AG04450 (cell line): ENCODE data around the gene PDE4D. TPM values are rescaled to one million over a fixed set of nuclear protein-coding genes. Genes with fewer than 3 reads are reported as not detected.
"Not testable (repeated sequence)": the region's sequence is repeated elsewhere in the genome, so short reads cannot be mapped to it uniquely, and the experiment has no call there.

ENCODE experiments used
- CTCF ChIA-PET: fragments of 300-600, 350-600 bp; formaldehyde crosslinking; extraction: SDS; loops from one replicate; lab custom pipeline; 2022; ENCODE audit warnings: antibody characterized with exemption, inconsistent platforms; lab: Charles Lee
- POLR2A ChIA-PET: fragments of 350-600 bp; formaldehyde crosslinking; extraction: SDS; loops from one replicate; lab custom pipeline; 2021; ENCODE audit warnings: antibody characterized with exemption, inconsistent platforms; lab: Yijun Ruan, JAX
- DNase-seq: peaks from one replicate; pipeline ENCODE4 v3.0.0-alpha.2; 2011; ENCODE audit warnings: low read depth, low spot score
- H3K27ac ChIP-seq: one replicate; pipeline ENCODE4 v1.5.1; 2012; ENCODE audit warnings: low read depth, low read length, control low read depth
- H3K27me3 ChIP-seq: one replicate; pipeline ENCODE4 v1.6.0; 2012; ENCODE audit warnings: low read length; ENCODE audit not compliant: control insufficient read depth, insufficient read depth
- H3K4me3 ChIP-seq: 2 replicates; pipeline ENCODE4 v1.5.1; 2011; ENCODE audit warnings: mild to moderate bottlenecking, low read depth, low read length, control low read depth
- H3K9me3 ChIP-seq: 2 replicates; pipeline ENCODE4 v1.5.1; 2012; ENCODE audit warnings: low read length; ENCODE audit not compliant: control insufficient read depth, insufficient read depth
- polyA plus RNA-seq: library from polyadenylated mRNA; depleted of rRNA; stranded (reverse); fragments of >200 nt; gene quantifications from 2 replicates; pipeline ENCODE4 v1.2.3, GENCODE V29; 2011
- TF ChIP-seq, protein P1 (sequence below): IDR thresholded peaks from 2 replicates; pipeline ENCODE4 v1.5.1; 2011; ENCODE audit warnings: low read depth, low read length, control low read depth, inconsistent platforms

Gene PDE4D
- polyA plus RNA-seq, 1 experiment: 12.0 TPM

DNA sequence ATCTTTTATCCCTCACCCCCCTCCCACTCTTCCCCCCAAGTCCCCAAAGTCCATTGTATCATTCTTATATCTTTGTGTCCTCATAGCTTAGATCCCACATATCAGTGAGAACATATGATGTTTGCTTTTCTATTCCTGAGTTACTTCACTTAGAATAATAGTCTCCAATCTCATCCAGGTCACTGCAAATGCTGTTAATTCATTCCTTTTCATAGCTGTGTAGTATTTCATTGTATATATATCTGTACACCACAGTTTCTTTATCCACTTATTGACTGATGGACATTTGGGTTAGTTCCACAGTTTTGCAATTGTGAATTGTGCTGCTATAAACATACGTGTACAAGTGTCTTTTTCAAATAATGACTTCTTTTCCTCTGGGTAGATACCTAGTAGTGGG, 591.0 kb downstream of the PDE4D start:
- H3K27me3 ChIP-seq, POLR2A ChIA-PET, H3K4me3 ChIP-seq, H3K9me3 ChIP-seq, DNase-seq, CTCF ChIA-PET, H3K27ac ChIP-seq: not testable (repeated sequence)

DNA sequence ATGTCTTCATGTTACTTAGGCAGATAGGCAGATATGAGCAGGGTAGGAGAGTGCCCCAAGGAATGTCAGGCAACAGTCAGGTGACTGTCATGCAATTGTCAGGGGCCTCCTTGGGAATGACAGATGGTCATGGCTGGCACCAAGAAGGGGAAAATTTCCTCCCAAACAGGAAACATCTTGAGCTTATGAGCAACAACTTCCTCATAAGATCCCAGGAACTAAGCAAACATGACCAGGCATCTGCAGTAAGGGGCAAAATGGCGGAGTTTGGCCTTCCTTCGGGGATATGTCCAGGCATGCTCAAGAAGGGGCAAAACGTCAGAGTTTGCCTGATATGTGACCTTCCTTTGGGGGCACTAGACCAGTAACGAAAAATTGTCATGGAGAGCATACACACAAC, 591.8 kb downstream of the PDE4D start:
- POLR2A ChIA-PET: no interaction called here
- CTCF ChIA-PET: interaction anchor here (0.7 to 1.2 kb wide), 2 partner anchors 13 to 63 kb away, joined by 3 read pairs; no protein-coding TSS in a partner anchor
- H3K4me3 ChIP-seq: no peak overlapping the region
- H3K27me3 ChIP-seq: no peaks in the 10 kb centered on the region
- DNase-seq: no peak
- no peak overlapping the region for H3K27ac ChIP-seq
- H3K9me3 ChIP-seq: no peaks in the 10 kb centered on the region
- TF ChIP-seq, protein P1, sequence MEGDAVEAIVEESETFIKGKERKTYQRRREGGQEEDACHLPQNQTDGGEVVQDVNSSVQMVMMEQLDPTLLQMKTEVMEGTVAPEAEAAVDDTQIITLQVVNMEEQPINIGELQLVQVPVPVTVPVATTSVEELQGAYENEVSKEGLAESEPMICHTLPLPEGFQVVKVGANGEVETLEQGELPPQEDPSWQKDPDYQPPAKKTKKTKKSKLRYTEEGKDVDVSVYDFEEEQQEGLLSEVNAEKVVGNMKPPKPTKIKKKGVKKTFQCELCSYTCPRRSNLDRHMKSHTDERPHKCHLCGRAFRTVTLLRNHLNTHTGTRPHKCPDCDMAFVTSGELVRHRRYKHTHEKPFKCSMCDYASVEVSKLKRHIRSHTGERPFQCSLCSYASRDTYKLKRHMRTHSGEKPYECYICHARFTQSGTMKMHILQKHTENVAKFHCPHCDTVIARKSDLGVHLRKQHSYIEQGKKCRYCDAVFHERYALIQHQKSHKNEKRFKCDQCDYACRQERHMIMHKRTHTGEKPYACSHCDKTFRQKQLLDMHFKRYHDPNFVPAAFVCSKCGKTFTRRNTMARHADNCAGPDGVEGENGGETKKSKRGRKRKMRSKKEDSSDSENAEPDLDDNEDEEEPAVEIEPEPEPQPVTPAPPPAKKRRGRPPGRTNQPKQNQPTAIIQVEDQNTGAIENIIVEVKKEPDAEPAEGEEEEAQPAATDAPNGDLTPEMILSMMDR: no peak

DNA sequence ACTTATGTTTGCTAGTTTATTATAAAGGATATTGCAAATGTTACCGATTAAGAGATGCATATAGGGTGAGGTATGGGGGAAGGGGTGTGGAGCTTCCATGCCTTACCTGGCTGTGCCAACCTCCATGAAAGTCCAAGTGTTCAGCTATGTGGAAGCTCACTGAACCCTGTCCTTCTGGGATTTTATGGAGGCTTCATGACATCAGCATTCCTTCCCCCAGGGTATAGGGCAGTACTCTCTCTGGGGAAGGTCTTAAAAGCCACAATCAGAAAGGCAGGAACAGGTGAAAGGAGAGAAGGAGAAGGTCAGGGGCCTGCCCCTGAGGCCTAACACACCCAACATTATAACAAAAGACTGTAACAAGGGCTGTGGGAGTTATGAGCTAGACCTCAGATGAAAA, 592.6 kb downstream of the PDE4D start:
- TF ChIP-seq, protein P1: no peak
- H3K27ac ChIP-seq: no peak overlapping the region
- H3K27me3 ChIP-seq: no peaks in the 10 kb centered on the region
- ChIA-PET POLR2A (no interaction called here), CTCF (interaction anchor here (0.6 to 1.2 kb wide), 2 partner anchors 9 to 13 kb away, joined by 3 read pairs; no protein-coding TSS in a partner anchor)
- H3K9me3 ChIP-seq: no peaks in the 10 kb centered on the region
- H3K4me3 ChIP-seq: no peak overlapping the region
- DNase-seq: no peak

DNA sequence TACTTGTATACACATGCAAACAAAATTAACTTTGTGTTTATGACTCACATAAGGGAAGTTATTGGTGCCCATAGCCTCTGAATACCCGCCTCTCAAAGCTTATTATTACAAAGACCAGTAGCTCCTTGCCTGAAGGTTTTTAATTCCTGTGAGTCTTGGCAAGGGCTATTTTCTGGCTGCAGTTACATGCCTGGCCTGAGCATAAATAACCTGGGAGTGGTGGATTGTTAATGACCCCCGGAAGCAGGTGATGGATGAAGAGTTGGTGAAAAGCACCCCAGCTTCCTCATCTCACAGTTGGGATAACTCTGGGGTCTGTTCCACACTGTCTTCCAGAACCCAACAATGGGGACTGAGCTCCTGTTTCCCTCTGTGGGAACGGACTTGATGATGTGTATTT, 594.5 kb downstream of the PDE4D start:
- Histone ChIP-seq H3K9me3 (no peaks in the 10 kb centered on the region), H3K27me3 (no peaks in the 10 kb centered on the region), H3K27ac (no peak overlapping the region), H3K4me3 (no peak overlapping the region)
- ChIA-PET POLR2A (no interaction called here), CTCF (interaction anchor here (1.7 kb wide), 1 partner anchor 69 kb away, joined by 4 read pairs; no protein-coding TSS in a partner anchor)
- TF ChIP-seq, protein P1: no peak
- no peak for DNase-seq

DNA sequence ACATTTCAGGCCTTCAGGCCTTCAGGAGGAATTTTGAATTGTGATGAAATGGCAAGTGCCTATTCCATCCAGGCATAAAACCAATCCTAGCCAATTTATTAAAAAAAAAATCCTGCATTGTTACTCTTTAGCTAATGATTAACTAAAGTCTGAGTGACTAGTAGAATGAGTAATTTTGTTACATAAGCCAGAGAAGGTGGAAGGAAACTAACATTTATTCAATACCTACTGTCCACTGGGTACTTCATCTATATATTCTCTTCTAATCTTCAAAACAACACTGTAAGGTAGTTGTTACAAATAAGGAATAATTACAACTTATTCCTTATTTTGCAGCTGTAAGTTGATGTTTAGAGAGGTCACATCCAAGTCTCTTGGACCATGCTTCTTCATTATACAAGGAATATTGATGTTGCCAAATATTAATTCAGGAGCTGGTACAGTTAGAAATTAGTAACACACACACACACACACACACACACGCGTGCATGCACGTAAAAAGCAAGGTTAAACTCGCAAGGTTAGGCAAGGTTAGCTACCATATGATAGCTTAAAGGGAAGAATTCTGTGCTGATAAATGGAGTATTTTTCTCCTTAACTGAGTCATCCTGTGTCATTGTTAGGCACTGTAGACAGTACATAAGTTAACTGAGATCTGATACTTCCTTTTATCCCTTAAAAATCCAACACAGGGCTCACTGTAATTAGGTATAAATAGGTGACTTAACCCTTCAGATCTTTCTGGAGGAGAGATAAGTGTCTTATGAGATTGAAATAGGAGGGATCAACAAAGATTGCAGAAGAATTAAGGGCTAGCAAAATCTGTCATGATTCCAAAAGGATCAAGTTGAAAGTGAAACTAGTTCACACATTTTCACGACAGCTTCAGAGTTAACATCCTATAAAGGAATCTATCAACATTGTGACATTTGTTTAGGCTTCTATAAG, 596.9 kb downstream of the PDE4D start:
- no peaks in the 10 kb centered on the region for H3K9me3 ChIP-seq
- H3K27ac ChIP-seq: no peak overlapping the region
- ChIA-PET CTCF (interaction anchor here (1.5 kb wide), 1 partner anchor 108 kb away, joined by 5 read pairs; no protein-coding TSS in a partner anchor), POLR2A (no interaction called here)
- peak overlapping the region; percentile 5; the same call in 1 of the 2 replicates for H3K4me3 ChIP-seq
- TF ChIP-seq, protein P1: no peak
- DNase-seq: no peak
- H3K27me3 ChIP-seq: no peaks in the 10 kb centered on the region
